GM18873 (cell line): ENCODE data around the gene AGBL4.

Source experiments
- ATAC-seq: cut with Tn5 transposase; IDR thresholded peaks from one replicate; pipeline ENCODE4 v1.9.1; 2021; ENCODE audit warnings: mild to moderate bottlenecking, moderate library complexity, moderate number of reproducible peaks; ENCODE audit not compliant: unreplicated experiment, low FRiP score

The AGBL4 gene

DNA sequence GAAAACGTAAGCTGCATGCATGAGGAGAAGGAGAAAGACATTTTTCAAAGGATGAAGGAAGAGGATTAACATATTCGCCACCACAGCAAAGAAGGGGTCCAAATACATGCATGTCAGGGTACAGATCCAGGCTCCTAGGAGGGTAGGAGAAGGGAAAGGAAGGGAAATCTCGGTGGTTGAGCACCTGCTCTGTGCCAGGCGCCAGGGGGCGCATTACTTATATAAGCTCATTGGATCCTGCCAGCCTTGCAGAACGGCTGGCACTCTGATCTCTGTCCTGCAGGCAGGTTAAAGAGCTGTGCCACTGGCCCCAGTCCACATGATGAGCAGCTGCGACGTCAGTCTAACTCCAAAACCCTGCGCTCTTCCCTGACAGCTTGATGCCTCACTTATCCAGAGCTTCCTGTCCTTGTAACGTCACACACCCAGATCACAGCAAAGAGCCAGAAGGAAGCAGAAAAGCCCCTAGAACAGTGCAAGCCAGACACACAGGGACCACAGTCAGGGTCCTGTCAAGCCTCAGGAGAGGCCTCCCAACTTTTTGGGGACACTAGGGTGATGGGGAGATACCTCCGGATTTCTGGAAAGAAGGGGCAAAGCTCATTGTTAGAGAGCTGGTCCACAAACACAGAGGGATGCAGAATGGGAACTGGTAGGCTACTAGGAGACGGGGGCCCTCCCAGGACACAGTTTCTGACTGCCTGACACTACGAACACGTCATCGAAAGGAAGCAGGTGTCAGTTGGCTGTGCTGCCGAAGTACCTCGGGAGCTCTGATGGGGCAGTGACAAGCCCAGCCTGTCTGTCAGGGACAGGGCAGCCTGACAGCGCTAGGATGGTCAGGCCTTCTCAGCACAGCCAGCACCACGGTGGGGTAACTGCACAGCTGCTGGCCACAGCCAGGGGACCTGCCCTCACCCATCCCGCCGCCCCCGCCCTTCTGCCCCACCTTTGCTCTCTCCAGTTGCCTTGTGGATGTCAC lies 1346.2 kb downstream of the AGBL4 start:
- no peak for ATAC-seq

- no peak for ATAC-seq
Observed at GRCh38 chr1:48676822-48677221, 1346.9 kb downstream of the AGBL4 start.

DNA sequence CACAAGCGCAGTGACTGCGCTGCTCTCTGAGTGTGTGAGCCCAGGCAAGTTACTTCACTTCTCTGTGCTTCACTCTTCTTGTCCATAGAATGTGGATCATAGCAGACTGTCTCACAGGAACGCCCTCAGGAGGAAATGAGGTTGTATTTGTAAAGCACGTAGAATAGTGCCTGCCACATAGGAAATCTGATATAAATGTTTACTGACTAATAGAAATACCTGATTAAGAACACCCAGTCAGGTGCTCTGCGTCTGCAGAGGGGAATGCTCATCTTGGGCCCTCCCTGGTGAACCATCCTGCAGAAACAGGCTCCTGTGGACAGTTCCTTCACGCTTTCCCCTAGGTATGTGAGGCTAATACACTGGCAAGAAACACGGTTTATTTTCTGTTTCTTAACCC lies 1347.4 kb downstream of the AGBL4 start:
- no peak for ATAC-seq

- ATAC-seq: no peak
Observed at GRCh38 chr1:48675251-48675650, 1348.5 kb downstream of the AGBL4 start.

GRCh38 chr1:48674641-48675040 lies 1349.1 kb downstream of the AGBL4 start:
- no peak for ATAC-seq

GRCh38 chr1:48673332-48674105 lies 1350.2 kb downstream of the AGBL4 start:
- no peak for ATAC-seq

GRCh38 chr1:48671578-48671977 lies 1352.2 kb downstream of the AGBL4 start:
- no peak for ATAC-seq

DNA sequence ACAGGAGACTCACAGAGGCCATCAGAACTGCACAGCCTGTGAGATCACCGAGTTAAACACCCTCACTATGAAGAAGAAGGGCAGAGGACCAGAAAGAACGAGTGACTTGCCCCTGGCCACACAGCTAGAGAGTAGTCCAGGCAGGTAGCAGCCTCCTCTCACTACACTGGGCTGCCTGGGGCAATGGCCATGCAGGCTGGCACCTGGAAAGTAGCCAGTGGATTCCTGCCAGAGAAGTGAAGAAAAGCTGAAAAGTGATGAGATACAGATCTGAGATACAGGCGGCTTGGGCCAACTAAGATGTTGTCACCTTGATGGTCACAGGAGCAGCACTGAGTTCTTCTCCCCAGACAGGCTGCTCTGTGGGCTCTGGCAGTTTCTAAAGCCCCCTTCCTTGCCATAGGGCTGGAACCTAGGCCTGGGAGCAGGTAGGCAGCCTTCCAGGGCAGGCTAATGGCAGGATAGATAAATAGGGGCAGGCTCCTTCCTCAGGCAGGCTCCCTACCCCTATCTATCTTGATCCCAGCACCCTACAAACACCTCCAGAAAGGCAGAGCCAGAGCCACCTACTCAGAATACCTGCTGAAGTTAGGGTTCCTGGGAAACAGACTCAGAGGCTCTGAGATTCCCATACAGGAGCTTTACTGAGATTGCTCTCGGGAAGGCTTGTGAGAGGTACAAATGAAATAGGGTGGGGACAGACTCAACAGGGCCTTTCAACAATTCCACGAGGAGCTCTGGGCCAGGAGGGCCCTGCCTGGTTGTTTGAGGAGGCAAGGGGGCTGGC lies 1353.3 kb downstream of the AGBL4 start:
- ATAC-seq: no peak

DNA sequence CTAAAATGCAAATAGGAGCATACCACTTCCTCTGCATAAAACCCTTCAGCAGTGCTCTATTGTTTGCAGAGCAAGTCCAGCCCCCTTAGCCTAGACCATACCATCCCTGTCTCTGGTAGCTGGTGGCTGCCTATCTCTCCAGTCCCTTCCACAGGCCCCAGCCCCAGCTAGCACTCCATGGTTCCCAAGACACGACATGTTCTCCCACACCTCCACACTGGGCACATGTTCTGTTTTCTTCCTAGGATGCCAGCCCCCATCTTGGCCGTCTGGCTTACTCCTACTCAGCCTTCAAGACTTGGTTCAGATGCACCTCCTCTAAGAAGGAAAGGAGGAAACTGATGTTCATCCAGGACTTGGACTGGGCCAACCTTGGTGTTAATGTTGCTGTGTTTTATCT lies 1355.4 kb downstream of the AGBL4 start:
- ATAC-seq: no peak

GRCh38 chr1:48667782-48668181 lies 1356.0 kb downstream of the AGBL4 start:
- ATAC-seq: no peak

GRCh38 chr1:48665708-48666407 lies 1357.9 kb downstream of the AGBL4 start:
- no peak for ATAC-seq

GRCh38 chr1:48661726-48662463 lies 1361.9 kb downstream of the AGBL4 start:
- ATAC-seq: no peak

DNA sequence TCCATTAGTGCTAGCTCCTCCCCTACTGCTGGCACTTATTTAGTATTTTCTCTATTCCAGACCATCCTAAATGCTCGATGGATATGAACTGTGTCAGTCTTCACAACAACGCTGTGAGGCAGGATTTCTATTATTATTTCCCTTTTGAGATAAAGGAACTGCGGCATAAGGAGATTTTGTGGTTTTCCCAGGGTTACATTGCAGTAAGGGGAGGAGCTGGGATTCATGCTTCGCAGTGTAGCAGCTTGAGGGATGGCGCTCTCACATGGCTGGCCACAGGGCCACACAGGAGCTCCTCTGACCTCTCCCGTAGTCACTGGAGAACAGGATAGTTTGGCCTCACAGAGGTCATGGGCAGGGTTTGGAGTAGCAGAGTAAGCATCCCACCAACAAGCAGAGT lies 1364.0 kb downstream of the AGBL4 start:
- ATAC-seq: no peak

GRCh38 chr1:48657413-48657812 lies 1366.3 kb downstream of the AGBL4 start:
- no peak for ATAC-seq

DNA sequence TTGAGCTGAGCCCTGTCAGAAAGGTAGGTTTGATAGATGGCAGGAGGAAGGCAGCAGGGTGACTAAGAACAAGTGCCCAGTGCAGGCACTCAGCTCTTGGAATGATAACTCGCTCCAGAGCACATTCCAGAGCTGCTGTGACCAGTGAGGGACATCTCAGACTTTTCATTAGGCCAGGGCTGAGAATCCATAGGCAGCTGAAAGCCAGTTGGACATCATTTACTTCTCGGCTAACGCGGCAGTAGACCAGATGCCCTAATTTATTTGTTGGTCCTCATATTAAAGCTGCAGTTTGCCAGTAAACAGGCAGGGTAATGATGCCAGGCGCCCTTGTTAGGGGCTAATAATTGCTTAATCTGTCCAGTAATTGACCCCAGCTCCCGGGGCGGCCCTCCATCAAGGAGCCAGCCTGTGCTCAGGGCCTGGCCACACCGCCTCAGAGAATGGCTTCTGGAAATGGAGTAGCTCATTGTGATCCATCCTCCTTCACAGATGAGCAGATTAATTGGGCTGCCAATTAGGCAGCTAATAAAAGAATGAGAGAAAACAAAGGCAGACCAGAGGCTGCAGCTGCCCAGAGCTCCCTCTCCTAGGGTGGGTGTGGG lies 1369.0 kb downstream of the AGBL4 start:
- ATAC-seq: no peak

DNA sequence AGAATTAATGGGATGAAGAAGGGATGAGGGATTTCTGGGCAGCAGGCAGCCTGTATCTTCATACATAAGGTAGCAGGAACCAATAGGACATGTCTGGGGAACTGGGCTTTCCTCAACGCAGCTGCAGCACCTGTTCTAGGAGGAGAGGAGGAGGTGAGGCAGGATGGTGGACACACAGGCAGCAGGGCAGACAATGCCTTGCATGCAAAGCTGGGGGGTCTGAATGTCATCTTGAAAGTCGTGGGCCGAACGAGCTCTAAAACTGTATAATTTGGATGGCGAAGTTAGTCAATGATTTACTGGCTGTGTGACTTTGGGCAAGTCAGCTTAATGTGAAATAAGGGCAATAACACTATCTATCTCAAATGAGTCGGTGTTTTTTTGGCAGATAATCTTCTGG lies 1371.4 kb downstream of the AGBL4 start:
- no peak for ATAC-seq

GRCh38 chr1:48649880-48650279 lies 1373.9 kb downstream of the AGBL4 start:
- ATAC-seq: no peak

- no peak for ATAC-seq
Observed at GRCh38 chr1:48645883-48646282, 1377.9 kb downstream of the AGBL4 start.
